ENCODE measurements around the gene SH3D19.

The SH3D19 gene

DNA sequence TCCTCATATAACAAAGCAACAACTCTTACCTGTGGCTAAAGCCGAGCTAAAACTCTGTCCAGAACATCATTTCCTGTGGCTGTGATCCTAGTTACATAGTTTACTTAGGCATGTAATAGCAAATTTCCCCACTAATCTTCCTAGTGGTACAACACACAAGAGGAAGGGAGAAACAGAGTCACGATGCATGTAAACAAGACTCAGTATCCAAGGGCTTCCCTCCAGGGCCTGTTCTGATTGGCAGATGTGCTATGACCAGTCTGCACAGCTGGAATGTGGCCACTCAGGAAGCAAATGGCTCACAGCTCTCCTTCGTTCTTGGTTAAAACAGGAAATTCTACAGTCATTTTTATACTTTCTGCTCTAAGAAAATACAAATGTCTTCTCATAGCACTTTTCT is 97.7 kb downstream of the SH3D19 start:
- TF ChIP-seq, protein P1, sequence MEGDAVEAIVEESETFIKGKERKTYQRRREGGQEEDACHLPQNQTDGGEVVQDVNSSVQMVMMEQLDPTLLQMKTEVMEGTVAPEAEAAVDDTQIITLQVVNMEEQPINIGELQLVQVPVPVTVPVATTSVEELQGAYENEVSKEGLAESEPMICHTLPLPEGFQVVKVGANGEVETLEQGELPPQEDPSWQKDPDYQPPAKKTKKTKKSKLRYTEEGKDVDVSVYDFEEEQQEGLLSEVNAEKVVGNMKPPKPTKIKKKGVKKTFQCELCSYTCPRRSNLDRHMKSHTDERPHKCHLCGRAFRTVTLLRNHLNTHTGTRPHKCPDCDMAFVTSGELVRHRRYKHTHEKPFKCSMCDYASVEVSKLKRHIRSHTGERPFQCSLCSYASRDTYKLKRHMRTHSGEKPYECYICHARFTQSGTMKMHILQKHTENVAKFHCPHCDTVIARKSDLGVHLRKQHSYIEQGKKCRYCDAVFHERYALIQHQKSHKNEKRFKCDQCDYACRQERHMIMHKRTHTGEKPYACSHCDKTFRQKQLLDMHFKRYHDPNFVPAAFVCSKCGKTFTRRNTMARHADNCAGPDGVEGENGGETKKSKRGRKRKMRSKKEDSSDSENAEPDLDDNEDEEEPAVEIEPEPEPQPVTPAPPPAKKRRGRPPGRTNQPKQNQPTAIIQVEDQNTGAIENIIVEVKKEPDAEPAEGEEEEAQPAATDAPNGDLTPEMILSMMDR (IDR thresholded peaks at IDR 0.05; ENCODE audit: low read depth, low read length), result no peak
- peak overlapping the region; percentile 33 for H3K4me3 ChIP-seq (ENCODE audit: low read depth, low read length)
- DNase-seq (ENCODE audit: low read depth, low spot score), result peak; percentile 86
- in situ Hi-C loops (cut with HindIII; ENCODE audit: low sequenced_read_pairs), result no loop called here

DNA sequence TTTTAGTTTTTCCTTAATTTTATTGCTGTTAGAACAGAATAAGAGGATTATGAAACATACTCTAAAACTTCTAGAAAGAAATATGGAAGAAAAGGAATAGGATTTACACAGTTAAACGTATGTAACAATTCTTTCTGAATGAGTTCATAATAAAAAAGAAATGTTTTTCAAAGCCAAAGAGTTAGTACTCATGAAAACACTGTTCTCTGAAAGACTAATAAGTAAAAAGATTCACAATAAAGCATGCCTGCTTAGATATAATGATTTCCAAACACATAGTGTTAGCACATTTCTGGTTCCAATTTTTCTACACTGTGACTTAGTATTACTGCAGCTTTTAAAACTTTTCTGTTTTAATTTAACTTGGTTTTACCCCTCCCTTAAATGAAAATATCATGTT is 98.2 kb downstream of the SH3D19 start:
- TF ChIP-seq, protein P1 (IDR thresholded peaks at IDR 0.05; ENCODE audit: low read depth, low read length), result no peak
- in situ Hi-C loops (cut with HindIII; ENCODE audit: low sequenced_read_pairs), result no loop called here
- H3K4me3 ChIP-seq (ENCODE audit: low read depth, low read length), result peak overlapping the region; percentile 33
- no peak for DNase-seq (ENCODE audit: low read depth, low spot score)

DNA sequence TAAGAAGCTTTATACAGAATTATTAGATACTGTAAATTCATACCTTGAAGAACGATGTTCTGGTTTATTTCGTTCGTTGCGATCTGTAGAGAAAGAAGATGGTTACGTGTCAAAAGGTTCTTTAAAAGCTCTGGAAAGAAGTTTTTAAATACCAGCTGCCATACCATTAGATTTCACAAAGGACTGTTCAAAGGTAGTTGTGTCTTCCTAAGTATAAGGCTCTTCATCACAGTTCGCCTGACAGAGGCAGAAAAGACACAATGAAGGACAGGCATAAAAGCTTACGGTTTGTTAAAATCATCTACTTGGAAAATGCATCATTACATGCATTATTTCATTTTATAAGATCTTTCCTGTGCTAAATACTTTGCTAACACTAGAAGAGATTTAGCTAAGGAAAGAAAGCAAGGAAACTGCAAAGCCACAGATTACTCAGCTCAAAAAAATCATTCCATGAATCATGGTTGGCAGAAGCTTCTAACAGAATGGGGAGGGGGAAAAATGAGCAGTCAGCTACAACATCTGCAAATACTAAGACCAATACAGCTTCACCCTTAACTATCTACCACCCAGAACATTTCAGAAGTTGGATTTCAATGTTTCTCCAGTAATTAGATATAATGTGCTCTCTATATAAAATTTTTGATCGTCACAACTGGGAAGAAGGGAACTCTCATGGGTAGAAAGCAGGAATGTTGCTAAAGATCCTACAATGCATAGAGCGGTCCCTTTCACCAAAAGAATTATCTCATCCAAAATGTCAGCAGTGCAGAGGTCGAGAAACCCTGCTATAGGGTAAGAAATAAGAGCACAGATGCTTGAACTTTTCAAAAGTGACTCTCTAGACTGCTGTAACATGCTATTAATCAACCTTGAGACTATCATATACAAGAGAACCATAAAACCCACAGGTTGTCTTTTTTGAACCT is 99.1 kb downstream of the SH3D19 start:
- TF ChIP-seq, protein P1 (IDR thresholded peaks at IDR 0.05; ENCODE audit: low read depth, low read length), result no peak
- H3K4me3 ChIP-seq (ENCODE audit: low read depth, low read length), result peak overlapping the region; percentile 43
- in situ Hi-C loops (cut with HindIII; ENCODE audit: low sequenced_read_pairs), result no loop called here
- peak; percentile 90 for DNase-seq (ENCODE audit: low read depth, low spot score)

DNA sequence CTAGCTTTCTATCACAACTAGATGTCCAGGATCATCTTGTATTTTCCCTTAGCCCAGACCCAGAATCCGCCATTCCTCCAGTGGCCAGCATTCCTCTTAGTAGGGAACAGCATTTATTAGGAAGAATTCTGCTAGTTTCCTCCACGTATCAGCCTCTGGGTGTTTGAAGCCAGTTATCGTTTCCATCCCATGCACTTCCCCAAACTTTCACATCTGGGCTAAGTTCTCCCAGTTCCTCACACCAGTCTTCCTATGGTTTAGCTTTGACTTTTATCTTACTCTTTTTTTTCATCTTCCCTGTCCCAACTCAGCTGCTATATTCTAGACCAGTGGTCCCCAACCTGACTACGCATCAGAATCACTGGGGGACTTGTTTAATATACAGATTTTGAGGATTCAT is 101.9 kb downstream of the SH3D19 start:
- in situ Hi-C loops (cut with HindIII; ENCODE audit: low sequenced_read_pairs), result no loop called here
- no peak for DNase-seq (ENCODE audit: low read depth, low spot score)
- TF ChIP-seq, protein P1 (IDR thresholded peaks at IDR 0.05; ENCODE audit: low read depth, low read length), result no peak
- H3K4me3 ChIP-seq (ENCODE audit: low read depth, low read length), result no peak overlapping the region

DNA sequence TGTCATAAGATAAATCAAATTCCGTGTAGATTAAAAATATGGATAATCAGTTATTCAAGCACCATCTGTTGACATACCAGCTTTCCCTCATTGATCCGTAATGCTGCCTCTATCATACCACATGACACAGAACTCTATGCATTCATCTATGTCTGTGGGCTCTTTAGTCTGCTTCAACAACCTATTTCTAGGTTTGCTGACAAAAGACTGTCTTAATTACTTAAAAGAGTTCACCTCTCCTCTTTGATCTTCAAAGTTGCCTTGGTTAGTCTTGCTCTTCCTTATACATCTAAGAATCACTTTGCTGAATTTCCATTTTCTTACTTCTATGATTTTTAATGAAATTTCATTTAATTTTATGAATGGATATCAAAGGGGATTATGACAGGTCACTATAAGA is 105.5 kb downstream of the SH3D19 start:
- TF ChIP-seq, protein P1 (IDR thresholded peaks at IDR 0.05; ENCODE audit: low read depth, low read length), result no peak
- DNase-seq (ENCODE audit: low read depth, low spot score), result no peak
- H3K4me3 ChIP-seq (ENCODE audit: low read depth, low read length), result no peak overlapping the region
- in situ Hi-C loops (cut with HindIII; ENCODE audit: low sequenced_read_pairs), result no loop called here

DNA sequence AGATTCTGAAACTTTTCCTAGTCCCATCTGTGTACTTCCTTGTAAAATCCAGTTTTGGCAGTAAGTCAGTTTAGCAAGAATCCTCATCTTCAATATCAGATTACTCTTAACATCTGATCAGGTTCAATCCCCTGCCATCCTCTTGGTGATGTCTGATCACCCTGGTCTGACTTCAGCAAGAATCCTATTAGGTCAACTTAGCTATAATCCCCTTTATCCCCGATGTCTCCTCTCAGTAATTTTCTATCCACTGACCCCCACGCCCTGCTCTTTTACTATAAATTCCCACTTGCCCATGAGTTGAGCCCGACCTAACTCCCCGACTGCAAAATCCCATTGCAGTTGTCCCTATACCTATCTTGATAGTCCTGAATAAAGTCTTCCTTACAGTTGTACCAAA is 106.3 kb downstream of the SH3D19 start:
- in situ Hi-C loops (cut with HindIII; ENCODE audit: low sequenced_read_pairs), result no loop called here
- H3K4me3 ChIP-seq (ENCODE audit: low read depth, low read length), result no peak overlapping the region
- no peak for DNase-seq (ENCODE audit: low read depth, low spot score)
- TF ChIP-seq, protein P1 (IDR thresholded peaks at IDR 0.05; ENCODE audit: low read depth, low read length), result no peak
